NCI-H2171 (cell line): ENCODE results near the gene PSMD3.
A peak's percentile ranks its signal among the peaks of the same experiment; 100 is the strongest.

Experiments used
- DNase-seq: peaks from one replicate; lab custom pipeline; 2025; lab: John Stamatoyannopoulos, UW

PSMD3 gene

GRCh38 chr17:39960524-39961041, 20.0 kb upstream of the PSMD3 start:
- no peak for DNase-seq

- DNase-seq: no peak
Measured at GRCh38 chr17:39962642-39963220, 17.9 kb upstream of the PSMD3 start, which contains the start of gene GSDMA. Gene GSDMA (plus strand): TSS chr17:39963004. CDS start chr17:39965688, 2,684 bp downstream.

- no peak for DNase-seq
Measured at GRCh38 chr17:39963829-39964228, 16.8 kb upstream of the PSMD3 start.

GRCh38 chr17:39965017-39965699, 15.4 kb upstream of the PSMD3 start:
- DNase-seq: no peak

GRCh38 chr17:39966771-39967170, 13.8 kb upstream of the PSMD3 start:
- DNase-seq: no peak

GRCh38 chr17:39968761-39969160, 11.8 kb upstream of the PSMD3 start:
- no peak for DNase-seq

- no peak for DNase-seq
Measured at GRCh38 chr17:39969375-39969774, 11.2 kb upstream of the PSMD3 start.

GRCh38 chr17:39970157-39970692, 10.4 kb upstream of the PSMD3 start:
- no peak for DNase-seq

- DNase-seq: no peak
Measured at GRCh38 chr17:39971076-39971603, 9.5 kb upstream of the PSMD3 start.

GRCh38 chr17:39972271-39972670, 8.3 kb upstream of the PSMD3 start:
- DNase-seq: no peak

- no peak for DNase-seq
Measured at GRCh38 chr17:39973496-39973895, 7.1 kb upstream of the PSMD3 start.

GRCh38 chr17:39974433-39974832, 6.2 kb upstream of the PSMD3 start:
- DNase-seq: no peak

- no peak for DNase-seq
Measured at GRCh38 chr17:39975801-39976200, 4.8 kb upstream of the PSMD3 start.

GRCh38 chr17:39979016-39979670, 1.5 kb upstream of the PSMD3 start:
- no peak for DNase-seq

- DNase-seq: peak; percentile 39
Measured at GRCh38 chr17:39979893-39980350, 685 bp upstream of the PSMD3 start.

GRCh38 chr17:39981207-39981741, 667 bp downstream of the PSMD3 start:
- DNase-seq: no peak

GRCh38 chr17:39981766-39982375, 1.3 kb downstream of the PSMD3 start:
- DNase-seq: no peak

GRCh38 chr17:39988206-39988810, 7.7 kb downstream of the PSMD3 start:
- no peak for DNase-seq

- DNase-seq: no peak
Measured at GRCh38 chr17:39994448-39994847, 13.8 kb downstream of the PSMD3 start.

- no peak for DNase-seq
Measured at GRCh38 chr17:39995438-39995837, 14.8 kb downstream of the PSMD3 start.

- DNase-seq: no peak
Measured at GRCh38 chr17:39996162-39996561, 15.6 kb downstream of the PSMD3 start.
